Measurements from ENCODE around the gene TRAIP.
A peak's percentile ranks its signal among the peaks of the same experiment; 100 is the strongest.

TRAIP gene

DNA sequence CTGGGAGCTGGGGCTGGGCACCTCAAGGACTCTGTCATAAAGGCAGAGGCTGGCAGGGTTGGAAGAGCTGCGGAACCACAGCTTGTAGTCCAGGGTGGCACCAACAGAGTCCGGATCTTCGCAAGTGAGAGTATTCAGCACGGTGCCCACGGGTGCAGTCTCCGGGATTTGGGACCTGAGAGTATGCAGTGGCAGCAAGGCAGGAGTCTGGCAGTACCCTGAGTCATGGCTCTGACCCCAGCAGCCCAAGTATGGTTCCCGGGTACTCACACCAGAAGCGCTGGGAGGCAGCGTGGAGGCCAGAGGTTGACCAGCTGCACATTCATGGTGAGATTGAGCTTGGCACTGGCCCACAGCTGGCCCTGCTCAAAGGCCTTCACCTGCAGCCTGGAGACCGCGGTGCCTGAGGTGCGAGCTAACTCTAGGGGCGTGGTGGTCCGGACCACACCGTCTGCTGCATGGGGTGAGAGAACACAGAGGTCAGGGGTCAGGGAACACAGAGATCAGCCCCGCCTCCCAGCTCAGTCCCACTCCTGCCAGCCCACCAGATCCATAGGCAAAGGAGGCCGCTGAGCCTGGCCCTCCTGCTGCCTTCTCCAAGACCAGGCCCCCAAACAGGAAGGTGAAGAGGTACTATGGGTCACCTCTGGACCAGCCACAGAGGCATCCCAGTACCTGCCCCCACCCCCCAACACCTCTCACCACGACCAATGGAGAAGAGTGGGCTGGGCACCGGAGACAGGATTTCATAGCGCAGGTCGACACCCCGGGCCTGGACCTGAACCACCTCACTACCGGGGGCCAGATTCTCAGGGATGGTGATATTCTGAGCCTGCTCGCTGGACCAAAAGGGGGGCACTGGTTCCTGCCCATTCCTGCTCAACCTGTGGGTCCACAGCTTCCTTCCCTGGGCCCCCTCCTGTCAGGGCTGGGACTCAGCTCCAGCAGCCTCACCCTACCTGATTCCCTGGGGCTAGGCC is 61.1 kb downstream of the TRAIP start:
- no peak overlapping the region for H3K4me2 ChIP-seq
- H3K4me3 ChIP-seq, result no peak overlapping the region
- peaks cover 23% of the 10 kb centered on the region for H3K4me1 ChIP-seq
- no peaks in the 10 kb centered on the region for H3K27me3 ChIP-seq
- no peaks in the 10 kb centered on the region for H3K9me3 ChIP-seq
- no peak for TF ChIP-seq Cebpa-rat (IDR thresholded peaks at IDR 0.05)
- H4K20me1 ChIP-seq, result no peaks in the 10 kb centered on the region
- H3K36me3 ChIP-seq, result no peaks in the 10 kb centered on the region
- H3K27ac ChIP-seq, result no peak overlapping the region
- no peak overlapping the region for H3K9ac ChIP-seq

DNA sequence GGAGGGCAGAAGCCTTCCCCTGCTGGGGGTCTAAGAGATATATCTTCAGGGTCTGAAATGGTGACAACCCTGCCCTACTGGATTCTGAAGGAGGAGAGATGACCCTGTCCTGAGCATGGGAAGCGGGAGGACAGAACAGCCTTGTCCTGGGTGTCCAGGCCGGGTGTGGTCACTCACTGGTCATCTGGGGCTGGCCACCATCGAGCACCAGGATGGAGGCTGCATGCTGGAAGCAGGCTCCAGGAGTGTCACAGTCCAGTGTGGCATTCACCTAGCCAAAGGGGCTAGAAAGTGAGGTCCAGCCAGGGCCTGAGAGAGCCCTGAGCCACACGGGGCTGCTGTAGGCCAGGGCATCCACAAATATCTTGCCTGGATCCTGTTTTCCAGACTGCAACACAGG is 61.9 kb downstream of the TRAIP start:
- Histone ChIP-seq H3K4me2 (no peak overlapping the region), H4K20me1 (no peaks in the 10 kb centered on the region), H3K4me3 (no peak overlapping the region), H3K27ac (no peak overlapping the region), H3K27me3 (no peaks in the 10 kb centered on the region), H3K9me3 (no peaks in the 10 kb centered on the region), H3K4me1 (peaks cover 31% of the 10 kb centered on the region), H3K9ac (no peak overlapping the region), H3K36me3 (no peaks in the 10 kb centered on the region)
- no peak for TF ChIP-seq Cebpa-rat (IDR thresholded peaks at IDR 0.05)

DNA sequence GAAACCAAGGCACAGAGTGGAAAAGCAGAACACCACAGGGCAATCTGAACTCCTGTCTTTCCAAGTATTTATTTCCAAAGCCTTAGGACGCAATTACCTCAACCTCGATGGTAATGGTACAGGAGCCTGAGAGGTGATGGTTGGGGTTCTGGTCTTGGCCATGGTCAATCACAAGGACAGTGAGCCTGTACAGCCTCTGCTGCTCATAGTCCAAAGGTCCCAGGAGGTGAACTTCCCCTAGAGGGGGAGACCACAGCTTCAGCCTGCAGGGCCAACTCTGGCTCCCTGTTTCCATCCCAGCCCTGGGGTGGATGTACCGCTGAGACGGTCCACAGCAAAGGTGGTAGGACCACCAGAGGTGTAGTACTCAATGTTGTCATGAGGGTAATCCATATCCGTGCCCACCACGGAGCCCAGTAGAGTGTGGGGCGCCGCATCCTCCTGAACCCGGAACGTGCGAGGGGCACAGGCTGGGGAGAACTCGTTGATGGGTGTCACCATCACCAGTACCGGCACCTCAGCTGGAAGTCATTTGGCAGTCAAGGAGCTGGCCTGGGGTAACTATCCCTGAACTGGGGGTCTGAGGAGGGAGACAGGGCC is 62.8 kb downstream of the TRAIP start:
- Histone ChIP-seq H3K4me2 (no peak overlapping the region), H3K36me3 (no peaks in the 10 kb centered on the region), H3K4me3 (no peak overlapping the region), H3K27me3 (no peaks in the 10 kb centered on the region), H3K27ac (no peak overlapping the region), H3K9me3 (no peaks in the 10 kb centered on the region), H4K20me1 (no peaks in the 10 kb centered on the region), H3K4me1 (peaks cover 32% of the 10 kb centered on the region), H3K9ac (no peak overlapping the region)
- TF ChIP-seq Cebpa-rat (IDR thresholded peaks at IDR 0.05), result no peak

DNA sequence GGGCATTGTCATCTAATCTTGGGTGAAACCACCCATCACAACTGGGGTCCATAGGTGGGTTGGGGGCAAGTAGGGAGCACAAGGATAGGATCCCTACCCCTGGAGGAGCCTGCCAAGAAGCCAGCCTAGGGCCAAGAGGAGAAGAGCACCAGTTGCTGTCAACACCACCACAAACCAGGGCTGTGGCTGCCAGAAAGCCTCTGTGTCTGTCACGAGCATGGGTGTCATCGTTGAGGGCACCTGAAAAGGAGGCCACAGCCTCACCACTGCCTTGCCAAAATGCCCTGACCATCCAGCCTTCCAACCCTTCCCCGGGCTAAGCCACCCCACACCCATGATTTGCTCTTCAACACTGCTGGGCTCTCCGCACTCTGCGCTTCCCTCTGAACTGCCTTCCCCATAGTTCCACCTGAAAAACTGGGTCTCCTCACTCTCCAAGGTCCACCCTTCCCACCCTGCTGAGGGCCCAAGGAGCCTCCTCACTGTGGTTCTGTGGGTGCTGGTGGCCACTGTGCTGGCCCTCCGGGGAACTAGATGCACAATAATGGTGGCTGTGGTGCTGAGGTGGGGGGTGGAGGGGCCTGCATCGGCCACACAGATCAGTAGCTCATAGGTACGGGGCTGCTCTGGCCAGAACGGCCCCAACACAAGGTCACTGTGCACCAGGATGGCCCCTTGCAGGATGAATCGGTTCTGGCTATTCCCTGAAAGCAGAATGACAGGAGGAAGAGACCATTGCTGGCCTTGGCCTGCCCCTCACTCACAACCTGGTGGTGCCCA is 63.8 kb downstream of the TRAIP start:
- H3K9ac ChIP-seq, result no peak overlapping the region
- H3K4me1 ChIP-seq, result peaks cover 31% of the 10 kb centered on the region
- H4K20me1 ChIP-seq, result no peaks in the 10 kb centered on the region
- no peak for TF ChIP-seq Cebpa-rat (IDR thresholded peaks at IDR 0.05)
- no peaks in the 10 kb centered on the region for H3K27me3 ChIP-seq
- no peak overlapping the region for H3K4me2 ChIP-seq
- no peaks in the 10 kb centered on the region for H3K9me3 ChIP-seq
- H3K27ac ChIP-seq, result no peak overlapping the region
- H3K36me3 ChIP-seq, result no peaks in the 10 kb centered on the region
- no peak overlapping the region for H3K4me3 ChIP-seq

DNA sequence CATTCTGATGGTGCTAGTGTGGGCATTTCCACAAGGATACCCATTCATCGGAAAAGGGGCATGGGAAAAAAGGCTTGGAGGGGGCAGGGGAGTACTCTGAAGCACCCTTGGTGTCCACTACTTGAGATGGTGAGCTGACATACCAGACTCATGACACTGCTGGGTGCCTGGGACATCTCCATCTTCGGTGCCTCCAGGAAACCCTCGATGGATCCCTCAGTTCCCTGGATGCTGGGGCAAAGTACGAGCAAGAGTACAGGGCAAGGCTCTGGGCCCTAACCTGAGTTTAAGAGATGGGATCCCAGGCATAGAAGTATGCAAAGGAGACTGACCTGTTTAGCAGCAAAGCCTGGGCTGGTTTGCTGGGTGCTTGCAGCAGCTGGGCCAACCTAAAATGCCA is 64.8 kb downstream of the TRAIP start:
- no peak overlapping the region for H3K4me3 ChIP-seq
- H3K4me2 ChIP-seq, result no peak overlapping the region
- H4K20me1 ChIP-seq, result no peaks in the 10 kb centered on the region
- no peak overlapping the region for H3K27ac ChIP-seq
- no peaks in the 10 kb centered on the region for H3K36me3 ChIP-seq
- H3K9ac ChIP-seq, result no peak overlapping the region
- peaks cover 33% of the 10 kb centered on the region for H3K4me1 ChIP-seq
- TF ChIP-seq Cebpa-rat (IDR thresholded peaks at IDR 0.05), result no peak
- H3K9me3 ChIP-seq, result no peaks in the 10 kb centered on the region
- no peaks in the 10 kb centered on the region for H3K27me3 ChIP-seq

DNA sequence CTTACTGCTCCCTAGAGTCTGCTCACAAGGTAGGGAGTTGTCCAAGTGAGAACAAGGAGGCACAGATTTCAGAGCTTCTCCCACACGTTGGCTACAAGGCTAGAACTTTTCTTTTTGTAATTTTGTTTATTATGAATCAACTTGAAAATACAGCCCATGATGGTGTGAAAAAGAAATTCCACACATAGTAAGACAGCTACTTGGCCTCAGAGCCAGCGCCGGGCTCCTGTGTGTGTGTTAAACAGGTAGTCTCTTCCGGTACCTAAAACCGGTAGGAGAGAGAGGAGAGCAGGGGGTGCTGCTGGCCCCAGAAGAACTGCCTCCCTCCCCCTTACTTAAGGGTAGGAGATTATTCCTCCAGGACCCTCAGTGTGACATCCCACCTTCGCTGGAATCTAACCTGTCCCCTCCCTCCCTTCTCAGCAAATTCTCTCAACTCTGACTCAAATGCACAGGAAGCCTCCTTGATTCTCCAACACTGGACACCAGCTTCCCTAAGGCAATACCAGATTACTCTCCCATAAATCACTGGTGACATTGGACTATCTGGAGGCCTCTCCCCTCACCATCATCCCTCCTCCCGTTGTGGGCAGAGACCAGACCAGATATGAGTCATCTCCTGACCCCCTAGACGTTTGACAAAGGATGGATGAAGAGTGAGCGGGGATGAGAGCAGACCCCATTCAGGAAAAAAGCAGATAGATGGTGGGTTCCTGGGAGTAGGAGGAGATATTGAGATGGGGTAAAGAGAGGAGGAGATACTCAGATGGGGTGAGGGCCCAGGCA is 65.5 kb downstream of the TRAIP start:
- H3K9ac ChIP-seq, result 0 out of 2 replicates have a peak overlapping the region, but pooled peaks have one; percentile 2
- no peaks in the 10 kb centered on the region for H3K27me3 ChIP-seq
- no peaks in the 10 kb centered on the region for H3K9me3 ChIP-seq
- H3K4me3 ChIP-seq, result no peak overlapping the region
- H3K27ac ChIP-seq, result peak overlapping the region; percentile 24; the same call in 1 of the 2 replicates
- H4K20me1 ChIP-seq, result no peaks in the 10 kb centered on the region
- peaks cover 33% of the 10 kb centered on the region for H3K4me1 ChIP-seq
- TF ChIP-seq Cebpa-rat (IDR thresholded peaks at IDR 0.05), result no peak
- no peaks in the 10 kb centered on the region for H3K36me3 ChIP-seq
- H3K4me2 ChIP-seq, result peak overlapping the region; percentile 62

DNA sequence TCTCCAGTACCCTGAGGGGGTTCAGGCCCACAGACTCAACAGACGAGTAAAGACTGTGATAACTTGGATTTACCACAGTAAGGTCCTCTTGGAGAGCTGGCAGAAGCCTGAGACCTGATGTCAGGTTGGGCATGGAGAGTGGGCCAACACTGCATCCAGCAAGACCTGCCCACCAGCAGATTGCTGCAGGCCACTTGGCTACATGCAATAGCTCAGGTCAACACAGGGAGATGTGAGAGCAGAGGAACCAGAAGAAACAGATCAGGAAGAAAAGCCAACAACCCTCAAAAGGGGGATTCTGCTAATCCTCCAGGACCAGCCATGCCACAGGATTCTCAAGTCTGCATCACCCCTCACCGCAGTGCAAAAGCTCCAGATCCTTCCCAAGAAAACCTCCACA is 68.3 kb downstream of the TRAIP start:
- Histone ChIP-seq H3K27me3 (no peaks in the 10 kb centered on the region), H4K20me1 (peaks cover 16% of the 10 kb centered on the region; the same call in 1 of the 2 replicates), H3K4me1 (peaks cover 55% of the 10 kb centered on the region), H3K27ac (no peak overlapping the region), H3K9me3 (no peaks in the 10 kb centered on the region), H3K36me3 (peaks cover 13% of the 10 kb centered on the region), H3K9ac (no peak overlapping the region), H3K4me2 (no peak overlapping the region), H3K4me3 (no peak overlapping the region)
- no peak for TF ChIP-seq Cebpa-rat (IDR thresholded peaks at IDR 0.05)

DNA sequence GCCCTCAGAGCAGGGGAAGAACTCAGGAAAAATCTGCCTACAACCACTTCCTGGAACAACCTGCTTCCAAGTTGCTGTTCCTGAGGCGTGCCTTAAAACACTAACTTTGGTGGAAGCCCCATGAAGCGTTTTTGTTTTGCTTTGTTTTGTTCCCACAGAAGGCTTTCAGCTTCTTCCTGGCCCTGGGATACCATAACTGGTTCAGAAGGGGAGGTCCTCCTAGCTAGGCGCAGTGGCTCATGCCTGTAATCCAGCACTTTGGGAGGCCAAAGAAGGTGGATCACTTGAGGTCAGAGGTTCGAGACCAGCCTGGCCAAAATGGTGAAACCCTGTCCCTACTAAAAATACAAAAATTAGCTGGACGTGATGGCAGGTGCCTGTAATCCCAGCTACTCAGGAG is 68.8 kb downstream of the TRAIP start:
- peak overlapping the region; percentile 99 for H3K4me2 ChIP-seq

DNA sequence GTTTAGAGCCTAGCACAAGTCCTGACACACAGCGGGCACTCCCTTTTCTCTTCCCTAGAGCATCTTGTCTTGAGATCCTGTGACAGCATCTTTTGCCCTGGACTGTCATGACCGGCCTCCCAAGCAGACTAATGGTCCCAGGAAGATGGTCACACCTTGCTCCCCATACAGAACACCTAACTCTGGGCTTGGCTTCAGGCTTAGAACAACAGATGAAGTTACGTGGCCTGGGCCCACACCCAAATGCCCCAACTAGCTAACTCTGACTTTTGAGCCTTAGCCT is 69.2 kb downstream of the TRAIP start:
- Histone ChIP-seq H3K9me3 (no peaks in the 10 kb centered on the region), H3K27ac (peak overlapping the region; percentile 92), H3K36me3 (peaks cover 22% of the 10 kb centered on the region), H3K4me3 (peak overlapping the region; percentile 96), H3K4me2 (peak overlapping the region; percentile 99), H3K4me1 (peaks cover 60% of the 10 kb centered on the region), H3K9ac (peak overlapping the region; percentile 92), H4K20me1 (peaks cover 26% of the 10 kb centered on the region; the same call in 1 of the 2 replicates), H3K27me3 (no peaks in the 10 kb centered on the region)
- TF ChIP-seq Cebpa-rat (IDR thresholded peaks at IDR 0.05), result no peak

More for the DNA sequence above, 68.8 kb downstream of the TRAIP start:
- H3K27me3 ChIP-seq, result no peaks in the 10 kb centered on the region
- 0 out of 2 replicates have a peak overlapping the region, but pooled peaks have one; percentile 92 for H3K9ac ChIP-seq
- H3K4me1 ChIP-seq, result peaks cover 60% of the 10 kb centered on the region
- H4K20me1 ChIP-seq, result peaks cover 22% of the 10 kb centered on the region; the same call in 1 of the 2 replicates
- no peaks in the 10 kb centered on the region for H3K9me3 ChIP-seq
- TF ChIP-seq Cebpa-rat (IDR thresholded peaks at IDR 0.05), result no peak
- peak overlapping the region; percentile 92; the same call in 1 of the 2 replicates for H3K27ac ChIP-seq
- peaks cover 18% of the 10 kb centered on the region for H3K36me3 ChIP-seq
- H3K4me3 ChIP-seq, result no peak overlapping the region
